ENCODE data around the gene OARD1.

OARD1 gene

DNA sequence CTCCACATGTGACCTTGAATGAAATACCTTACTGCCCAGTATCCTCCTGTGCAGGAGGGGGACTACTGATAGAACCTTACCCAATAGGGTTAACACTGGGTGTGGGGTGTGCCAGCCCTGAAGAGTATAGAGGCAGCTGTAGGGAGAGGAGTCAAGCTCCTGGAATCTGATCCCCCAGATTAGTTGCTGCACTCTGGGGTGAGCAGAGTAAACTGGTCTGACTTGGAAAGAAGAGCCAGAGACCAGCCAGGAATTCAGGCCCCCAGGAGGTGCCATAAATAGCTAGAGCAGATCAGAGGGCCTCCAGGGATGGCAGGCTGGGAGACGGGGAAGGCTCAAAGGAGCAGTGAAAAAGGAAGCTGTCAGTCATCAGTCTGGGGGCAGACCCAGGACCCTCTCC, 22.6 kb downstream of the OARD1 start:
- Histone ChIP-seq H3K4me3 (ENCODE audit: low read depth, low read length) (no peak overlapping the region), H3K4me1 (ENCODE audit: control insufficient read depth, insufficient read depth, low read length) (no peaks in the 10 kb centered on the region), H3K9me3 (ENCODE audit: control insufficient read depth, insufficient read depth, low read depth, low read length) (no peaks in the 10 kb centered on the region), H3K27ac (ENCODE audit: extremely low read depth, low read depth, low read length) (no peak overlapping the region), H3K36me3 (ENCODE audit: control insufficient read depth in 2 of 2, insufficient read depth in 1 of 2, low read length in 2 of 2) (no peaks in the 10 kb centered on the region)
- CTCF ChIA-PET: interaction anchor here (1.5 to 10.6 kb wide), 3 partner anchors 10 to 22 kb away, joined by 3 to 100 read pairs (median 12); partner anchors contain the start of genes TSPO2 and UNC5CL
- POLR2A ChIA-PET: no interaction called here
- no peak for TF ChIP-seq ZEB2 (tag by site-specific recombination; IDR thresholded peaks at IDR 0.05)
- TF ChIP-seq ZBTB20 (tag by site-specific recombination; IDR thresholded peaks at IDR 0.05): no peak
- TF ChIP-seq ZNF585B (tag by site-specific recombination; IDR thresholded peaks at IDR 0.05): no peak
- TF ChIP-seq ZNF184 (tag by site-specific recombination; IDR thresholded peaks at IDR 0.05): no peak
- TF ChIP-seq, protein P1, sequence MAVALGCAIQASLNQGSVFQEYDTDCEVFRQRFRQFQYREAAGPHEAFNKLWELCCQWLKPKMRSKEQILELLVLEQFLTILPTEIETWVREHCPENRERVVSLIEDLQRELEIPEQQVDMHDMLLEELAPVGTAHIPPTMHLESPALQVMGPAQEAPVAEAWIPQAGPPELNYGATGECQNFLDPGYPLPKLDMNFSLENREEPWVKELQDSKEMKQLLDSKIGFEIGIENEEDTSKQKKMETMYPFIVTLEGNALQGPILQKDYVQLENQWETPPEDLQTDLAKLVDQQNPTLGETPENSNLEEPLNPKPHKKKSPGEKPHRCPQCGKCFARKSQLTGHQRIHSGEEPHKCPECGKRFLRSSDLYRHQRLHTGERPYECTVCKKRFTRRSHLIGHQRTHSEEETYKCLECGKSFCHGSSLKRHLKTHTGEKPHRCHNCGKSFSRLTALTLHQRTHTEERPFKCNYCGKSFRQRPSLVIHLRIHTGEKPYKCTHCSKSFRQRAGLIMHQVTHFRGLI (tag by site-specific recombination; IDR thresholded peaks at IDR 0.05): no peak
- TF ChIP-seq BCL11B (tag by site-specific recombination; IDR thresholded peaks at IDR 0.05; ENCODE audit: low read depth): no peak
- no peak for TF ChIP-seq ZNF350 (tag by site-specific recombination; IDR thresholded peaks at IDR 0.05)
- no peak for TF ChIP-seq RBAK (tag by site-specific recombination; IDR thresholded peaks at IDR 0.05)
- TF ChIP-seq ZFP41 (tag by site-specific recombination; IDR thresholded peaks at IDR 0.05; ENCODE audit: borderline replicate concordance): no peak
- no peak for TF ChIP-seq EGR2 (tag by site-specific recombination; IDR thresholded peaks at IDR 0.05; ENCODE audit: low read depth)
- TF ChIP-seq, protein P2, sequence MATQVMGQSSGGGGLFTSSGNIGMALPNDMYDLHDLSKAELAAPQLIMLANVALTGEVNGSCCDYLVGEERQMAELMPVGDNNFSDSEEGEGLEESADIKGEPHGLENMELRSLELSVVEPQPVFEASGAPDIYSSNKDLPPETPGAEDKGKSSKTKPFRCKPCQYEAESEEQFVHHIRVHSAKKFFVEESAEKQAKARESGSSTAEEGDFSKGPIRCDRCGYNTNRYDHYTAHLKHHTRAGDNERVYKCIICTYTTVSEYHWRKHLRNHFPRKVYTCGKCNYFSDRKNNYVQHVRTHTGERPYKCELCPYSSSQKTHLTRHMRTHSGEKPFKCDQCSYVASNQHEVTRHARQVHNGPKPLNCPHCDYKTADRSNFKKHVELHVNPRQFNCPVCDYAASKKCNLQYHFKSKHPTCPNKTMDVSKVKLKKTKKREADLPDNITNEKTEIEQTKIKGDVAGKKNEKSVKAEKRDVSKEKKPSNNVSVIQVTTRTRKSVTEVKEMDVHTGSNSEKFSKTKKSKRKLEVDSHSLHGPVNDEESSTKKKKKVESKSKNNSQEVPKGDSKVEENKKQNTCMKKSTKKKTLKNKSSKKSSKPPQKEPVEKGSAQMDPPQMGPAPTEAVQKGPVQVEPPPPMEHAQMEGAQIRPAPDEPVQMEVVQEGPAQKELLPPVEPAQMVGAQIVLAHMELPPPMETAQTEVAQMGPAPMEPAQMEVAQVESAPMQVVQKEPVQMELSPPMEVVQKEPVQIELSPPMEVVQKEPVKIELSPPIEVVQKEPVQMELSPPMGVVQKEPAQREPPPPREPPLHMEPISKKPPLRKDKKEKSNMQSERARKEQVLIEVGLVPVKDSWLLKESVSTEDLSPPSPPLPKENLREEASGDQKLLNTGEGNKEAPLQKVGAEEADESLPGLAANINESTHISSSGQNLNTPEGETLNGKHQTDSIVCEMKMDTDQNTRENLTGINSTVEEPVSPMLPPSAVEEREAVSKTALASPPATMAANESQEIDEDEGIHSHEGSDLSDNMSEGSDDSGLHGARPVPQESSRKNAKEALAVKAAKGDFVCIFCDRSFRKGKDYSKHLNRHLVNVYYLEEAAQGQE (tag by site-specific recombination; IDR thresholded peaks at IDR 0.05): no peak
- TF ChIP-seq, protein P3, sequence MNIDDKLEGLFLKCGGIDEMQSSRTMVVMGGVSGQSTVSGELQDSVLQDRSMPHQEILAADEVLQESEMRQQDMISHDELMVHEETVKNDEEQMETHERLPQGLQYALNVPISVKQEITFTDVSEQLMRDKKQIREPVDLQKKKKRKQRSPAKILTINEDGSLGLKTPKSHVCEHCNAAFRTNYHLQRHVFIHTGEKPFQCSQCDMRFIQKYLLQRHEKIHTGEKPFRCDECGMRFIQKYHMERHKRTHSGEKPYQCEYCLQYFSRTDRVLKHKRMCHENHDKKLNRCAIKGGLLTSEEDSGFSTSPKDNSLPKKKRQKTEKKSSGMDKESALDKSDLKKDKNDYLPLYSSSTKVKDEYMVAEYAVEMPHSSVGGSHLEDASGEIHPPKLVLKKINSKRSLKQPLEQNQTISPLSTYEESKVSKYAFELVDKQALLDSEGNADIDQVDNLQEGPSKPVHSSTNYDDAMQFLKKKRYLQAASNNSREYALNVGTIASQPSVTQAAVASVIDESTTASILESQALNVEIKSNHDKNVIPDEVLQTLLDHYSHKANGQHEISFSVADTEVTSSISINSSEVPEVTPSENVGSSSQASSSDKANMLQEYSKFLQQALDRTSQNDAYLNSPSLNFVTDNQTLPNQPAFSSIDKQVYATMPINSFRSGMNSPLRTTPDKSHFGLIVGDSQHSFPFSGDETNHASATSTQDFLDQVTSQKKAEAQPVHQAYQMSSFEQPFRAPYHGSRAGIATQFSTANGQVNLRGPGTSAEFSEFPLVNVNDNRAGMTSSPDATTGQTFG (tag by site-specific recombination; IDR thresholded peaks at IDR 0.05; ENCODE audit: borderline replicate concordance): no peak
- TF ChIP-seq ZNF510 (tag by site-specific recombination; IDR thresholded peaks at IDR 0.05; ENCODE audit: insufficient replicate concordance): no peak
- no peak for TF ChIP-seq SP7 (tag by site-specific recombination; IDR thresholded peaks at IDR 0.05)
- no peak for TF ChIP-seq ZNF571 (tag by site-specific recombination; IDR thresholded peaks at IDR 0.05)
- TF ChIP-seq ZNF146 (tag by site-specific recombination; IDR thresholded peaks at IDR 0.05): no peak
- no peak for TF ChIP-seq ZNF133 (tag by site-specific recombination; IDR thresholded peaks at IDR 0.05)
- no peak for TF ChIP-seq ZNF777 (tag by site-specific recombination; IDR thresholded peaks at IDR 0.05; ENCODE audit: borderline replicate concordance)
- TF ChIP-seq ZNF791 (tag by site-specific recombination; IDR thresholded peaks at IDR 0.05): no peak

Data from HEK293 (cell line).